AG04450 (cell line): ENCODE measurements around the gene CDKN2AIPNL. TPM values are rescaled to one million over a fixed set of nuclear protein-coding genes. Genes with fewer than 3 reads are reported as not detected.
"Not testable (repeated sequence)": the region's sequence is repeated elsewhere in the genome, so short reads cannot be mapped to it uniquely, and the experiment has no call there.

Experiments
- CTCF ChIA-PET: fragments of 300-600, 350-600 bp; formaldehyde crosslinking; extraction: SDS; loops from one replicate; lab custom pipeline; 2022; ENCODE audit warnings: antibody characterized with exemption, inconsistent platforms; lab: Charles Lee
- POLR2A ChIA-PET: fragments of 350-600 bp; formaldehyde crosslinking; extraction: SDS; loops from one replicate; lab custom pipeline; 2021; ENCODE audit warnings: antibody characterized with exemption, inconsistent platforms; lab: Yijun Ruan, JAX
- DNase-seq: peaks from one replicate; pipeline ENCODE4 v3.0.0-alpha.2; 2011; ENCODE audit warnings: low read depth, low spot score
- H3K27ac ChIP-seq: one replicate; pipeline ENCODE4 v1.5.1; 2012; ENCODE audit warnings: low read depth, low read length, control low read depth
- H3K27me3 ChIP-seq: one replicate; pipeline ENCODE4 v1.6.0; 2012; ENCODE audit warnings: low read length; ENCODE audit not compliant: control insufficient read depth, insufficient read depth
- H3K4me3 ChIP-seq: 2 replicates; pipeline ENCODE4 v1.5.1; 2011; ENCODE audit warnings: mild to moderate bottlenecking, low read depth, low read length, control low read depth
- H3K9me3 ChIP-seq: 2 replicates; pipeline ENCODE4 v1.5.1; 2012; ENCODE audit warnings: low read length; ENCODE audit not compliant: control insufficient read depth, insufficient read depth
- CTCF ChIP-seq: IDR thresholded peaks from 2 replicates; pipeline ENCODE4 v1.5.1; 2011; ENCODE audit warnings: low read depth, low read length, control low read depth, inconsistent platforms
- polyA plus RNA-seq: library from polyadenylated mRNA; depleted of rRNA; stranded (reverse); fragments of >200 nt; gene quantifications from 2 replicates; pipeline ENCODE4 v1.2.3, GENCODE V29; 2011

The CDKN2AIPNL gene
- polyA plus RNA-seq, 1 experiment, result 20.8 TPM

- ChIA-PET CTCF (no interaction called here), POLR2A (no interaction called here)
- no peak overlapping the region for H3K4me3 ChIP-seq
- H3K27me3 ChIP-seq, result no peaks in the 10 kb centered on the region
- no peak for TF ChIP-seq CTCF
- no peak overlapping the region for H3K27ac ChIP-seq
- no peak for DNase-seq
- peaks cover 7% of the 10 kb centered on the region; the same call in 1 of the 2 replicates for H3K9me3 ChIP-seq
These were observed 37.4 kb downstream of the CDKN2AIPNL start for GRCh38 chr5:134374232-134374631.

DNA sequence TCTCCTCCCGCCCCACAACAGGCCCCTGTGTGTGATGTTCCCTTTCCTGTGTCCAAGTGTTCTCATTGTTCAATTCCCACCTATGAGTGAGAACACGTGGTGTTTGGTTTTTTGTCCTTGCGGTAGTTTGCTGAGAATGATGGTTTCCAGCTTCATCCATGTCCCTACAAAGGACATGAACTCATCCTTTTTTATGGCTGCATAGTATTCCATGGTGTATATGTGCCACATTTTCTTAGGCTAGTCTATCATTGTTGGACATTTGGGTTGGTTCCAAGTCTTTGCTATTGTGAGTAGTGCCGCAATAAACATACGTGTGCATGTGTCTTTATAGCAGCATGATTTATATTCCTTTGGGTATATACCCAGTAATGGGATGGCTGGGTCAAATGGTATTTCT is 38.0 kb downstream of the CDKN2AIPNL start:
- CTCF ChIA-PET, H3K9me3 ChIP-seq, H3K27ac ChIP-seq, POLR2A ChIA-PET, DNase-seq, H3K27me3 ChIP-seq: not testable (repeated sequence)
- peak overlapping the region; percentile 96; the same call in 1 of the 2 replicates for H3K4me3 ChIP-seq

GRCh38 chr5:134371834-134372340 is 39.8 kb downstream of the CDKN2AIPNL start:
- no peak for DNase-seq

GRCh38 chr5:134370871-134371833 is 40.5 kb downstream of the CDKN2AIPNL start, which contains the start of gene UBE2B:
TSS of gene UBE2B (plus strand) at chr5:134371569. CDS start at chr5:134371596, 27 bp downstream.
- TF ChIP-seq CTCF, result no peak
- POLR2A ChIA-PET, result interaction anchor here (0.6 to 1.7 kb wide), 8 partner anchors 66 to 316 kb away, joined by 3 to 11 read pairs (median 4); partner anchors contain the start of genes JADE2 and SKP1
- H3K9me3 ChIP-seq, result peaks cover 7% of the 10 kb centered on the region; the same call in 1 of the 2 replicates
- peak within 1 kb of the TSS; percentile 96 for H3K4me3 ChIP-seq
- peak within 1 kb of the TSS; percentile 99 for H3K27ac ChIP-seq
- H3K27me3 ChIP-seq, result no peaks in the 10 kb centered on the region
- CTCF ChIA-PET, result interaction anchor here (0.5 to 1.7 kb wide), 8 partner anchors 11 to 219 kb away, joined by 3 to 5 read pairs (median 4); no protein-coding TSS in a partner anchor
- DNase-seq, result peak; percentile 100

More at GRCh38 chr5:134371834-134372340, 39.8 kb downstream of the CDKN2AIPNL start:
- CTCF ChIA-PET, result interaction anchor here (1.0 to 1.7 kb wide), 5 partner anchors 10 to 218 kb away, joined by 3 to 5 read pairs (median 4); no protein-coding TSS in a partner anchor
- Histone ChIP-seq H3K9me3 (peaks cover 7% of the 10 kb centered on the region; the same call in 1 of the 2 replicates), H3K27ac (peak overlapping the region; percentile 99), H3K4me3 (peak overlapping the region; percentile 96), H3K27me3 (no peaks in the 10 kb centered on the region)
- POLR2A ChIA-PET, result interaction anchor here (0.6 to 1.7 kb wide), 8 partner anchors 65 to 315 kb away, joined by 3 to 11 read pairs (median 4); partner anchors contain the start of genes JADE2 and SKP1
- TF ChIP-seq CTCF, result no peak

DNA sequence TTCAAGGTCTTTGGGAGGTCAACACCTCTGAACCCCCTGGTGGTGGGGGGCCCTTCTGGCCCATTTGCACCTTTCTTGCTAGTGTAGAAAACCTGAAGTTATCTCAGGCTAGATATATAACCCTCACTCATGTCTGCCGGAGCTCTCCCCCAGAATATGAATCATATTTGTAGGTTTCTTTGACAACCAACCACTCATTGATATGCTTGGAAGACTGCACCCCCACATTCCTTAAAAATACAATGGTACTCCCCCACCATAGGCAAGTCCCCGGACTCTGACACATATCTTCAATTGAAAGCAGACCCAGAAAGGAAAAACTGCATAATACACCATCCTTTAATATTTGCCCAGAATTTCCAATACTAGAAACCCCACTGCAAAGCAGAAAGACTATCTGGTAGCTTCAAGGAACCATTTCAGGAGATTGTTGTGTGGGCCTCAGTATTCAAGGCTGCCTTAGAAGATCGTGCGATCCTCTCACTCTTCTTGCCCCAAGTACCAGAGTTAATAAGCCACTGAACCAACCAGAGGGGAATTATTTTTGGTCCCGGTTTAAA is 41.3 kb downstream of the CDKN2AIPNL start:
- DNase-seq, result no peak
- Histone ChIP-seq H3K9me3 (peaks cover 7% of the 10 kb centered on the region; the same call in 1 of the 2 replicates), H3K27ac (peak overlapping the region; percentile 59), H3K4me3 (peak overlapping the region; percentile 69), H3K27me3 (no peaks in the 10 kb centered on the region)
- ChIA-PET CTCF (interaction anchor here (0.5 to 1.8 kb wide), 4 partner anchors 18 to 208 kb away, joined by 3 to 5 read pairs (median 4); no protein-coding TSS in a partner anchor), POLR2A (no interaction called here)
- TF ChIP-seq CTCF, result no peak
